IMR-90 (cell line): ENCODE measurements around the gene FBXW4. TPM values are rescaled to one million over a fixed set of nuclear protein-coding genes. Genes with fewer than 3 reads are reported as not detected.

ENCODE experiments used
- ATAC-seq: fragments of 200-7000 bp; cut with Tn5 transposase; 2 replicates; pipeline ENCODE4 v1.9.1; 2020; ENCODE audit warnings: low read depth, mild to moderate bottlenecking, moderate library complexity
- BruUV-seq: library from RNA; stranded (reverse); fragments of 400-500 nt; replicated peaks from 2 replicates; lab custom pipeline; 2021; lab: Mats Ljungman, UMichigan
- CTCF ChIA-PET: fragments of 300-600 bp; formaldehyde crosslinking; extraction: SDS; loops from one replicate; lab custom pipeline; 2021; ENCODE audit warnings: antibody characterized with exemption; lab: Yijun Ruan, JAX
- POLR2A ChIA-PET: fragments of 300-600 bp; sonication (Branson Sonifier 250); formaldehyde crosslinking; loops from one replicate; lab custom pipeline; 2022; ENCODE audit warnings: antibody characterized with exemption; ENCODE audit not compliant: unreplicated experiment; lab: Charles Lee
- DNase-seq: peaks from one replicate; pipeline ENCODE4 v3.0.0; 2013
- H2AFZ ChIP-seq: replicated peaks from 2 replicates; pipeline ENCODE3; 2013; ENCODE audit warnings: low read length, mild to moderate bottlenecking; ENCODE audit not compliant: poor library complexity
- H2AK5ac ChIP-seq: 2 replicates; pipeline ENCODE4 v1.6.1; 2013; ENCODE audit warnings: low read depth, low read length, inconsistent platforms
- H2AK9ac ChIP-seq: replicated peaks from 2 replicates; pipeline ENCODE3; 2013; ENCODE audit warnings: mild to moderate bottlenecking, low read depth, low read length, moderate library complexity; ENCODE audit not compliant: poor library complexity
- H2BK120ac ChIP-seq: 2 replicates; pipeline ENCODE4 v1.6.1; 2013; ENCODE audit warnings: low read depth, low read length, inconsistent platforms
- H2BK15ac ChIP-seq: 3 replicates; pipeline ENCODE4 v1.6.1; 2013; ENCODE audit warnings: low read depth, low read length, inconsistent platforms
- H2BK20ac ChIP-seq: 2 replicates; pipeline ENCODE4 v1.6.1; 2013; ENCODE audit warnings: low read depth, mild to moderate bottlenecking, inconsistent platforms, low read length, moderate library complexity
- H2BK5ac ChIP-seq: 2 replicates; pipeline ENCODE4 v1.6.1; 2013; ENCODE audit warnings: mild to moderate bottlenecking, low read depth, low read length, inconsistent platforms; ENCODE audit not compliant: poor library complexity, severe bottlenecking
- H3K14ac ChIP-seq: replicated peaks from 2 replicates; pipeline ENCODE4 v1.6.1; 2013; ENCODE audit warnings: low read depth, low read length, inconsistent platforms
- H3K18ac ChIP-seq: 2 replicates; pipeline ENCODE4 v1.6.1; 2013; ENCODE audit warnings: low read depth, low read length, control low read depth
- H3K23ac ChIP-seq: 2 replicates; pipeline ENCODE4 v1.6.1; 2013; ENCODE audit warnings: low read depth, low read length, inconsistent platforms
- H3K27ac ChIP-seq: 2 replicates; pipeline ENCODE4 v1.5.1; 2013; ENCODE audit warnings: mild to moderate bottlenecking, control low read depth, low read length; ENCODE audit not compliant: insufficient read depth
- H3K27me3 ChIP-seq: 2 replicates; pipeline ENCODE4 v1.6.1; 2013; ENCODE audit warnings: low read length; ENCODE audit not compliant: control insufficient read depth, insufficient read depth
- H3K36me3 ChIP-seq: 2 replicates; pipeline ENCODE4 v1.6.1; 2013; ENCODE audit warnings: low read length, mixed read lengths; ENCODE audit not compliant: control insufficient read depth, insufficient read depth
- H3K4ac ChIP-seq: 2 replicates; pipeline ENCODE4 v1.6.1; 2013; ENCODE audit warnings: low read depth, low read length, inconsistent platforms
- H3K4me1 ChIP-seq: 2 replicates; pipeline ENCODE4 v1.6.1; 2013; ENCODE audit warnings: low read length, mixed read lengths; ENCODE audit not compliant: control insufficient read depth, insufficient read depth
- H3K4me2 ChIP-seq: 2 replicates; pipeline ENCODE4 v1.6.1; 2013; ENCODE audit warnings: low read depth, mild to moderate bottlenecking, control low read depth, low read length, moderate library complexity
- H3K4me3 ChIP-seq: 2 replicates; pipeline ENCODE4 v1.5.1; 2013; ENCODE audit warnings: low read depth, mild to moderate bottlenecking, control low read depth, low read length, moderate library complexity; ENCODE audit not compliant: insufficient read depth
- H3K56ac ChIP-seq: 2 replicates; pipeline ENCODE4 v1.6.1; 2013; ENCODE audit warnings: low read length, inconsistent platforms; ENCODE audit not compliant: insufficient read depth; ENCODE audit errors: extremely low read depth
- H3K79me1 ChIP-seq, 2 experiments: 2 replicates each; pipeline ENCODE4 v1.6.1; 2013; ENCODE audit warnings: low read length in 2 of 2, inconsistent platforms in 1 of 2, low read depth in 1 of 2
- H3K9ac ChIP-seq: 2 replicates; pipeline ENCODE4 v1.6.1; 2013; ENCODE audit warnings: low read depth, low read length, control low read depth
- H3K9me1 ChIP-seq: 2 replicates; pipeline ENCODE4 v1.6.1; 2013; ENCODE audit warnings: low read length, inconsistent platforms; ENCODE audit not compliant: insufficient read depth
- H3K9me3 ChIP-seq: 2 replicates; pipeline ENCODE4 v1.6.1; 2013; ENCODE audit warnings: low read length; ENCODE audit not compliant: control insufficient read depth, insufficient read depth
- H4K20me1 ChIP-seq: 2 replicates; pipeline ENCODE4 v1.6.1; 2013; ENCODE audit warnings: low read length, inconsistent platforms; ENCODE audit not compliant: insufficient read depth
- H4K5ac ChIP-seq: 2 replicates; pipeline ENCODE4 v1.6.1; 2013; ENCODE audit warnings: mild to moderate bottlenecking, low read depth, low read length, control low read depth
- H4K8ac ChIP-seq, 2 experiments: 2 replicates each; pipeline ENCODE4 v1.6.1; 2013; ENCODE audit warnings: low read depth in 2 of 2, low read length in 2 of 2, control low read depth in 1 of 2, inconsistent platforms in 1 of 2
- H4K91ac ChIP-seq: 2 replicates; pipeline ENCODE4 v1.6.1; 2013; ENCODE audit warnings: low read depth, low read length, inconsistent platforms; ENCODE audit not compliant: insufficient read depth
- MAFK ChIP-seq: IDR thresholded peaks from 2 replicates; pipeline ENCODE4 v1.6.1; 2012; ENCODE audit warnings: low read depth, low read length, improper control_type of control experiment
- RAD21 ChIP-seq: IDR thresholded peaks from 2 replicates; pipeline ENCODE4 v1.6.1; 2012; ENCODE audit warnings: low read length, improper control_type of control experiment
- RCOR1 ChIP-seq: IDR thresholded peaks from 2 replicates; pipeline ENCODE4 v1.6.1; 2012; ENCODE audit warnings: mild to moderate bottlenecking, low read length, improper control_type of control experiment; ENCODE audit not compliant: insufficient replicate concordance
- WGBS, 2 experiments: methylation state at CpG; one replicate each; pipeline versions ENCODE4 v1.1.5 to v1.1.7; 2013; ENCODE audit warnings: missing lambda C conversion rate in 2 of 2; ENCODE audit not compliant: insufficient read length in 1 of 2; ENCODE audit errors: extremely low coverage in 2 of 2; 5-methylcytosine and 5-hydroxymethylcytosine counted together
- dilution Hi-C: fragments of 300-500 bp; cut with HindIII; formaldehyde crosslinking; loops from one replicate; pipeline ENCODE4 v1.14.3; 2018; ENCODE audit warnings: low sequenced_read_pairs; ENCODE audit not compliant: unreplicated experiment
- in situ Hi-C: fragments of 300-500 bp; cut with MboI; formaldehyde crosslinking; loops from 3 replicates; pipeline ENCODE4 v1.14.3; 2019; ENCODE audit warnings: low sequenced_read_pairs, inconsistent platforms, mixed read lengths
- intact Hi-C: fragments of 100-400 bp; cut with micrococcal nuclease; formaldehyde crosslinking; loops from 2 replicates; pipeline ENCODE4 v1.10.0; 2022
- polyA plus RNA-seq, 3 experiments: library from polyadenylated mRNA; depleted of rRNA; stranded (reverse); fragments of >200 nt; gene quantifications; 2 replicates each; pipeline ENCODE4 v1.2.3, GENCODE V29; 2012; ENCODE audit warnings: low replicate concordance in 1 of 3
- total RNA-seq: library from RNA; depleted of rRNA; stranded (reverse); fragments of >200 nt; gene quantifications from 2 replicates; pipeline ENCODE4 v1.2.3, GENCODE V29; 2012

Gene FBXW4
- total and polyA plus RNA-seq, 2 of the 4 experiments (the other 2 are of a cell fraction), result 19.3 to 26.7 TPM

DNA sequence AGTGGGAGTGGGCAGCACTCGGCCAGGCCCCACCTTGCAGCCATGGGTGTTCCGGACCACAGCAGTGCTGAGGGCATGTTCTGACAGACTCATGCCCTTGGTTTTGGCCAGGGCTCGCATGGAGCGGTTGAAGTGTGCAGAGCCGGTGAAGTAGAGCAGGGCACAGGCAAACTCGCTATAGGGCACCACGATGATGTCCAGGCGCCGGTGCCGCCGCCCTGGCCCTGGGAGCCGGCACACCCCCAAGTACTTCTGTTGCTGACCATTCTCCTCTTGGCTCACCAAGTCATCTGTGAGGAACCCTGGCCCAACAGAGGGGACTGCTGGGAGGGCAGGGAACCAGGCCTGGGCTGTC, 115.5 kb downstream of the FBXW4 start:
- peaks cover 3% of the 10 kb centered on the region; the same call in 1 of the 2 replicates for H3K9me1 ChIP-seq
- H3K4me1 ChIP-seq, result no peaks in the 10 kb centered on the region
- H3K56ac ChIP-seq, result no peak overlapping the region
- no peak overlapping the region for H3K9ac ChIP-seq
- no peak overlapping the region for H2AK9ac ChIP-seq
- ATAC-seq (no peak), DNase-seq (no peak)
- no peak overlapping the region for H2AFZ ChIP-seq
- H3K4ac ChIP-seq, result no peak overlapping the region
- CTCF ChIA-PET, result no interaction called here
- no peak overlapping the region for H2BK5ac ChIP-seq
- TF ChIP-seq MAFK, result no peak
- no peak for TF ChIP-seq RCOR1
- TF ChIP-seq RAD21, result no peak
- no peak overlapping the region for H2BK120ac ChIP-seq
- H3K27ac ChIP-seq, result no peak overlapping the region
- H2BK20ac ChIP-seq, result no peak overlapping the region
- H3K23ac ChIP-seq, result no peak overlapping the region
- H3K79me1 ChIP-seq, result 0 out of 4 replicates have a peak, but pooled peaks cover 0 to 5% of the 10 kb centered on the region in 2 experiments
- H3K4me3 ChIP-seq, result no peak overlapping the region
- H3K27me3 ChIP-seq, result no peaks in the 10 kb centered on the region
- POLR2A ChIA-PET, result no interaction called here
- no peak overlapping the region for H4K8ac ChIP-seq
- H3K9me3 ChIP-seq, result no peaks in the 10 kb centered on the region
- no peak overlapping the region for H2BK15ac ChIP-seq
- 96% methylated on average over 7 of the region's 12 CpGs; no CpG with 5 or more reads in 1 of the 2 experiments for WGBS, 2 experiments
- in situ Hi-C loops, result no loop called here
- no peak overlapping the region for H2AK5ac ChIP-seq
- no peak overlapping the region for H3K4me2 ChIP-seq
- H3K36me3 ChIP-seq, result peaks cover 41% of the 10 kb centered on the region; the same call in 1 of the 2 replicates
- no peaks in the 10 kb centered on the region for H4K20me1 ChIP-seq
- no peak overlapping the region for H3K14ac ChIP-seq
- no peak overlapping the region for H3K18ac ChIP-seq
- dilution Hi-C loops, result no loop called here
- no peak overlapping the region for H4K91ac ChIP-seq
- intact Hi-C loops, result no loop called here
- no TSS peak for BruUV-seq
- H4K5ac ChIP-seq, result no peak overlapping the region
